Lower leg skin (tissue), 4 donors: ENCODE data around the gene ERBB2. TPM values are rescaled to one million over a fixed set of nuclear protein-coding genes. Genes with fewer than 3 reads are reported as not detected.
A peak's percentile ranks its signal among the peaks of the same experiment; 100 is the strongest.
"Not testable (repeated sequence)": the region's sequence is repeated elsewhere in the genome, so short reads cannot be mapped to it uniquely, and the experiment has no call there.

Source experiments
- DNase-seq, 2 donors: peaks; one replicate each; pipeline ENCODE4 v3.0.0-alpha.2; 2019; ENCODE audit warnings: low spot score in 2 of 2
- H3K4me3 ChIP-seq: fragments of 200-600 bp; sonication (generic); 2 replicates; pipeline ENCODE4 v1.5.1; 2017; ENCODE audit warnings: mild to moderate bottlenecking, low read depth; ENCODE audit not compliant: poor library complexity, severe bottlenecking
- POLR2A ChIP-seq, 2 donors: fragments of 450-650 bp; IDR thresholded peaks; one replicate each; pipeline ENCODE4 v1.6.1; 2016 to 2017; ENCODE audit warnings: antibody characterized with exemption in 2 of 2, mild to moderate bottlenecking in 1 of 2, moderate library complexity in 1 of 2
- WGBS, 2 donors: methylation state at CpG; one replicate each; pipeline ENCODE4 v1.1.5; 2018; 5-methylcytosine and 5-hydroxymethylcytosine counted together
- intact Hi-C: fragments of 100-400 bp; cut with DNase I; formaldehyde crosslinking; loops from one replicate; pipeline ENCODE4 v1.15.0; 2023; ENCODE audit warnings: low total_unique reads
- total RNA-seq, 4 donors: library from RNA; depleted of rRNA; stranded (reverse); fragments of >200 nt; gene quantifications; one replicate each; pipeline ENCODE4 v1.1.0, GENCODE V29; 2016
- TF ChIP-seq, protein P1 (sequence below), 3 donors: fragments of 450-650 bp; IDR thresholded peaks; one replicate each; pipeline ENCODE4 v1.5.1; 2016; ENCODE audit warnings: antibody characterized with exemption in 3 of 3, mild to moderate bottlenecking in 3 of 3, moderate library complexity in 2 of 3

Gene ERBB2
- total RNA-seq, 4 donors from 2014 or later, result 181 to 244 (median 191) TPM

DNA sequence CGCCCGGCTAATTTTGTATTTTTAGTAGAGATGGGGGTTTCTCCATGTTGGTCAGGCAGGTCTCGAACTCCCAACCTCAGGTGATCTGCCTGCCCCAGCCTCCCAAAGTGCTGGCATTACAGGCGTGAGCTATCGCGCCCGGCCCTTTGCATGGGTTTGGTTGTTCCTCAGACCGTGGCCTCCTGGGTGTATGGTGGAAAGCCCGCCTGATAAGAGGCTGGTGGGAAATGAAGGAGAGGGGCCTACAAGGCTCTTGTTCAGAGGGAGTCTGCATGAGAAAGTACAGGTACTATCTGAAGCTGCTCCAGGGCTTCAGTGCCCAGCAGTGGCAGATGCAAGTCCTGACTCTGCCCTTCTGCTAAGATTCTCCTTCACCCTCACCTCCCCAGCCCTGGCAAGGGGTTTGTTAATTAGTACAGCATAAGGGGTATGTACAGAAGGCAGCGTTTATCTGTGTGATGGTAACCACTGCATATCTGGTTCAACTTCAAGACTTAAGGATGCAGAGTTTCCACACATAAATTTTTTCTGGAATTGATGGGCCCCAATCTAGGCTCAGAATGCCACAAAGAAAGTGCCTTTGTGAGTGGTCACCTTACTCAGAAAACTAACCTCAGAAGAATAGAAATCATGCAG is 62.1 kb downstream of the ERBB2 start:
- TF ChIP-seq POLR2A (IDR thresholded peaks at IDR 0.05), result no peak
- TF ChIP-seq, protein P1, sequence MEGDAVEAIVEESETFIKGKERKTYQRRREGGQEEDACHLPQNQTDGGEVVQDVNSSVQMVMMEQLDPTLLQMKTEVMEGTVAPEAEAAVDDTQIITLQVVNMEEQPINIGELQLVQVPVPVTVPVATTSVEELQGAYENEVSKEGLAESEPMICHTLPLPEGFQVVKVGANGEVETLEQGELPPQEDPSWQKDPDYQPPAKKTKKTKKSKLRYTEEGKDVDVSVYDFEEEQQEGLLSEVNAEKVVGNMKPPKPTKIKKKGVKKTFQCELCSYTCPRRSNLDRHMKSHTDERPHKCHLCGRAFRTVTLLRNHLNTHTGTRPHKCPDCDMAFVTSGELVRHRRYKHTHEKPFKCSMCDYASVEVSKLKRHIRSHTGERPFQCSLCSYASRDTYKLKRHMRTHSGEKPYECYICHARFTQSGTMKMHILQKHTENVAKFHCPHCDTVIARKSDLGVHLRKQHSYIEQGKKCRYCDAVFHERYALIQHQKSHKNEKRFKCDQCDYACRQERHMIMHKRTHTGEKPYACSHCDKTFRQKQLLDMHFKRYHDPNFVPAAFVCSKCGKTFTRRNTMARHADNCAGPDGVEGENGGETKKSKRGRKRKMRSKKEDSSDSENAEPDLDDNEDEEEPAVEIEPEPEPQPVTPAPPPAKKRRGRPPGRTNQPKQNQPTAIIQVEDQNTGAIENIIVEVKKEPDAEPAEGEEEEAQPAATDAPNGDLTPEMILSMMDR (IDR thresholded peaks at IDR 0.05), result no peak
- WGBS, 2 donors, result 92 to 95% methylated on average over 10 of the region's 10 CpGs
- no peak overlapping the region for H3K4me3 ChIP-seq
- DNase-seq, result peak in 1 of 2 donors; percentile 42
- intact Hi-C loops, result no loop called here

DNA sequence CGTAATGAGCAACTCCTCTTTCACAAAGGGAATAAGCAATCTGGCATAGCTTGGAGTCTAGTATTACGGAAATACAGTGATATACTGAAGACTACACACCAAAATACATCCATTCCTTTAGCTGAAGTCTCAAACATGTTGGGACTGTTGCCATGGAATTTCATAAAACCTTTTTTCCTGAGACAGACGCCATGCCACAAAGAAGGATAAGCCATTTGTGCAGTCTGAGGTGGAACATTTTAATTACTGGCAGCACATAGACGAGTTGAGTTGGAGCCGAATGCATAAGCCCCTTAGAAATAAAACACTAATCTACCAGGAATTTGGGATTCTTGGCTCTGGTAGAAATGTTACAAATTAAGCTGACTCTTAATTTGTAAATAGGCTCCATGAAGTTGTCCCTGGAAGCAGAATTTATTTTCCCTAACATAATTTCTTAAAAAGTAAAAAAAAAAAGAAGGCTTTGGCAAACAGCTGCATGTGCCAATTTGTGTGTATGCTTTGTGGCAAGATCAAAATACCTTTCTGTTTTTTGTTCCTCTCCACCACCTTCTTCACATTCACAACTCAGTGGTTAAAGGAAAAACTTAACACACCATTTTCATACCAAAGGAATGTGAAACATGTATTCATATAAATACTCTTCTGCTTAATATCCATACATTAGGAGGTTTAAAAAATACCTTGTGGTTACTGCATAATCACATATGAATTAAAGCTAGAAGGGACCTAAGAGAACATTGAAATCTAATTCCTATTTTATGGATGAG is 63.4 kb downstream of the ERBB2 start:
- 58 to 62% methylated on average over 5 of the region's 5 CpGs for WGBS, 2 donors
- H3K4me3 ChIP-seq, result no peak overlapping the region
- intact Hi-C loops, result no loop called here

DNA sequence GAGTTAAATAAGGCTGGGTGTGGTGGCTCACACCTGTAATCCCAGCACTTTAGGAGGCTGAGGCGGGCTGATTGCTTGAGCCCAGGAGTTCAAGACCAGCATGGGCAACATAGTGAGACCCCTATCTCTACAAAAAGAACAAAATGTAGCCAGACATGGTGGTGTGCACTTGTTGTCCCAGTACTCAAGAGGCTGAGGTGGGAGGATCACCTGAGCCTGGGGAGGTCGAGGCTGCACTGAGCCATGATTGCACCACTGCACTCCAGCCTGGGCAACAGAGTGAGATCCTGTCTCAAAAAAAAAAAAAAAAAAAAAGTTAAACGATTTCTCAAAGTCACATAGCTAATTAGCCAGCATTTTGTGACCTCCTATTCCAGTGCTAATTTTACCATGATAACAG is 64.3 kb downstream of the ERBB2 start:
- 78 to 81% methylated on average over 3 of the region's 3 CpGs for WGBS, 2 donors
- intact Hi-C loops, DNase-seq, H3K4me3 ChIP-seq: not testable (repeated sequence)

More for the DNA sequence above, 63.4 kb downstream of the ERBB2 start:
- DNase-seq, result no peak
- TF ChIP-seq, protein P1 (IDR thresholded peaks at IDR 0.05), result no peak
- no peak for TF ChIP-seq POLR2A (IDR thresholded peaks at IDR 0.05)

DNA sequence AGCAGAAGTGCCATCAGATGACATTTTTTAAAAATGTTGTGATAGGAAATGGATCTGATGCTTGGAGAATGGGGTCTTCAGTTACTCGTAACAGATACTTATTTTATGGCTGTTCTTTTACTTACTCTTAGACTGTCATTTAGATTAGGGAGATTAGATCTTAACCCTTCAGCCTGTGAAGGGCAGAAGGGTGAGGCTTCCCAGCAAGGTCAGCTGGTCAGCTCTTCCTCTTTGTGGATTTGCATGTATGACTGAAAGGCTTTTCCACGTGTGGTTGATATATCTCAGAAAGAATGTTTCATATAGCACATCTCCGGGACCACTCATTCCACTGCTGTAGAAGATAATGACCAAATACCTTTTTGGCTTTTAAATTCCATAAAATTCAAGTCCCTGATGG is 65.3 kb downstream of the ERBB2 start:
- 55 to 73% methylated on average over 3 of the region's 3 CpGs for WGBS, 2 donors
- TF ChIP-seq POLR2A (IDR thresholded peaks at IDR 0.05), result no peak
- TF ChIP-seq, protein P1 (IDR thresholded peaks at IDR 0.05), result no peak
- no peak overlapping the region for H3K4me3 ChIP-seq
- no peak for DNase-seq
- intact Hi-C loops, result no loop called here

DNA sequence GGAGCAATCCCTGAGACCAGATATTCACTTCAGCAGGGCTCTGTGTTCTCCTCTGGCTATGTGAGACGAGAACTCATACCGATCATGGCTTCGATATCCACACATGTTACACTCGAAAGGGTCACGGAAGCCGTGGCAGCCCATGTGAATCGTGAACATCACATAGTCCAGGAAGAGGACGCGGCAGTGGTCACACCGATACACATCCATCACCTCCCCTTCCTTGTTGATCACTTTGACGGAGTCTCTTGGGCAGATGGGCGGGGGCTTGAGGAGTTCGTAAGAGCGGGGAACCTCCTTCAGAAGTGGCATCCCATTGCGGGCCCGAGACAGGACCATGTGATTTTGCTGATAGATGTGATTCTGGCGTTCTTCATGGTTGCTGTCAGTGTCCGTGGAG is 65.9 kb downstream of the ERBB2 start:
- intact Hi-C loops, result no loop called here
- no peak overlapping the region for H3K4me3 ChIP-seq
- no peak for TF ChIP-seq POLR2A (IDR thresholded peaks at IDR 0.05)
- TF ChIP-seq, protein P1 (IDR thresholded peaks at IDR 0.05), result no peak
- DNase-seq, result peak in 1 of 2 donors; percentile 79
- WGBS, 2 donors, result 91 to 93% methylated on average over 18 of the region's 18 CpGs

DNA sequence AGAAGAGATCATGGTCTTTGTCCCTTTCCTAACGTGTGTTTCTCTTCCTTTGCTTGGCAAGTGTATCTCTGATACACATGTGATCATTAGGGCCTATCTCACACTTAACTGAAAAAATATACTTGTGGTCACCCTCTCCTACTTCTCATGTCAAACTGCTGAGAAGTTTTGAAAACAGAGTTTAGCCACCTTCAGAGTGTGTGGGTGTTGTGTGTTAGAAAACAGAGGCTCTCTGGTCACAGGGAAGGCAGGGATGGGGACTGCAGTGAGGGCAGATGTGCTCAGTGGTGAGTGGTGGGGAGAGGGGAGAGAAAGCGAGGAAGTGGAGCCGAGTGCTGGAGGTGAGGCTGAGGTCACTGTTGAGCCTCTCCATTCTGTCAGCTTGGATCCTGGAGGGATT is 67.3 kb downstream of the ERBB2 start:
- H3K4me3 ChIP-seq, result no peak overlapping the region
- WGBS, 2 donors, result 59 to 62% methylated on average over 3 of the region's 3 CpGs
- intact Hi-C loops, result no loop called here
- DNase-seq, result no peak
- TF ChIP-seq, protein P1 (IDR thresholded peaks at IDR 0.05), result no peak
- TF ChIP-seq POLR2A (IDR thresholded peaks at IDR 0.05), result no peak
